ENCODE results near the gene BCL10.
A peak's percentile ranks its signal among the peaks of the same experiment; 100 is the strongest.

The BCL10 gene

GRCh38 chr1:85276215-85276977 lies at the start of gene BCL10:
TSS of gene BCL10 (minus strand) at chr1:85276632. CDS start at chr1:85276352, 280 bp downstream.
- DNase-seq (ENCODE audit: low read depth, low spot score), result peak; percentile 100

GRCh38 chr1:85325920-85326319 lies 49.5 kb upstream of the BCL10 start:
- DNase-seq (ENCODE audit: low read depth, low spot score), result no peak

- no peak for DNase-seq (ENCODE audit: low read depth, low spot score)
Observed at GRCh38 chr1:85323770-85324169, 47.3 kb upstream of the BCL10 start.

- no peak for DNase-seq (ENCODE audit: low read depth, low spot score)
Observed at GRCh38 chr1:85322655-85323054, 46.2 kb upstream of the BCL10 start.

GRCh38 chr1:85321237-85321964 lies 45.0 kb upstream of the BCL10 start:
- peak; percentile 74 for DNase-seq (ENCODE audit: low read depth, low spot score)

GRCh38 chr1:85320371-85321131 lies 44.1 kb upstream of the BCL10 start:
- no peak for DNase-seq (ENCODE audit: low read depth, low spot score)

GRCh38 chr1:85319931-85320330 lies 43.5 kb upstream of the BCL10 start:
- DNase-seq (ENCODE audit: low read depth, low spot score), result no peak

- DNase-seq (ENCODE audit: low read depth, low spot score), result no peak
Observed at GRCh38 chr1:85319491-85319890, 43.1 kb upstream of the BCL10 start.

GRCh38 chr1:85318217-85318616 lies 41.8 kb upstream of the BCL10 start:
- DNase-seq (ENCODE audit: low read depth, low spot score), result no peak

- DNase-seq (ENCODE audit: low read depth, low spot score), result no peak
Observed at GRCh38 chr1:85317560-85317959, 41.1 kb upstream of the BCL10 start.

- no peak for DNase-seq (ENCODE audit: low read depth, low spot score)
Observed at GRCh38 chr1:85316321-85316720, 39.9 kb upstream of the BCL10 start.

- peak; percentile 52 for DNase-seq (ENCODE audit: low read depth, low spot score)
Observed at GRCh38 chr1:85315789-85316188, 39.4 kb upstream of the BCL10 start.

- DNase-seq (ENCODE audit: low read depth, low spot score), result no peak
Observed at GRCh38 chr1:85314726-85315125, 38.3 kb upstream of the BCL10 start.

- DNase-seq (ENCODE audit: low read depth, low spot score), result peak; percentile 90
Observed at GRCh38 chr1:85313888-85314696, 37.7 kb upstream of the BCL10 start.

- no peak for DNase-seq (ENCODE audit: low read depth, low spot score)
Observed at GRCh38 chr1:85311818-85312217, 35.4 kb upstream of the BCL10 start.

GRCh38 chr1:85308833-85309350 lies 32.5 kb upstream of the BCL10 start:
- peak; percentile 51 for DNase-seq (ENCODE audit: low read depth, low spot score)

GRCh38 chr1:85307987-85308832 lies 31.8 kb upstream of the BCL10 start:
- DNase-seq (ENCODE audit: low read depth, low spot score), result peak; percentile 95

GRCh38 chr1:85306236-85306635 lies 29.8 kb upstream of the BCL10 start:
- no peak for DNase-seq (ENCODE audit: low read depth, low spot score)

GRCh38 chr1:85303440-85304162 lies 27.2 kb upstream of the BCL10 start:
- DNase-seq (ENCODE audit: low read depth, low spot score), result no peak

GRCh38 chr1:85300140-85300539 lies 23.7 kb upstream of the BCL10 start:
- DNase-seq (ENCODE audit: low read depth, low spot score), result no peak

Data from astrocyte of the hippocampus (primary cell).